GM12873 (cell line): ENCODE data around the gene USP48.

Experiments used
- CTCF ChIP-seq: IDR thresholded peaks from 2 replicates; pipeline ENCODE4 v1.5.1; 2012; ENCODE audit warnings: low read depth, mild to moderate bottlenecking, moderate library complexity, low read length, control low read depth; ENCODE audit not compliant: insufficient read depth; ENCODE audit errors: missing control alignments

USP48 gene

GRCh38 chr1:21775985-21776562, 6.9 kb downstream of the USP48 start:
- TF ChIP-seq CTCF: no peak

- TF ChIP-seq CTCF: no peak
Observed at GRCh38 chr1:21775550-21775914, 7.4 kb downstream of the USP48 start.

- TF ChIP-seq CTCF: no peak
Observed at GRCh38 chr1:21774835-21775549, 8.0 kb downstream of the USP48 start.

- no peak for TF ChIP-seq CTCF
Observed at GRCh38 chr1:21773585-21773984, 9.4 kb downstream of the USP48 start.

- no peak for TF ChIP-seq CTCF
Observed at GRCh38 chr1:21770201-21770600, 12.7 kb downstream of the USP48 start.

GRCh38 chr1:21766210-21766609, 16.7 kb downstream of the USP48 start:
- TF ChIP-seq CTCF: no peak

- TF ChIP-seq CTCF: no peak
Observed at GRCh38 chr1:21764615-21765423, 18.1 kb downstream of the USP48 start.
